DND-41 (cell line): Measurements from ENCODE around the gene PTCD3.

Source experiments
- ATAC-seq: fragments of 200-7000 bp; cut with Tn5 transposase; 3 replicates; pipeline ENCODE4 v1.9.1; 2021; ENCODE audit warnings: low read depth; ENCODE audit not compliant: insufficient read depth
- DNase-seq: peaks from one replicate; pipeline ENCODE4 v3.0.0-alpha.2; 2020
- H2AFZ ChIP-seq: 2 replicates; pipeline ENCODE4 v1.6.0; 2012; ENCODE audit warnings: low read depth, low read length
- H3K27ac ChIP-seq: 2 replicates; pipeline ENCODE4 v1.5.1; 2012; ENCODE audit warnings: low read length, inconsistent platforms
- H3K27me3 ChIP-seq: fragments of 200-600 bp; sonication (generic); 2 replicates; pipeline ENCODE4 v1.6.0; 2012; ENCODE audit warnings: low read length, mild to moderate bottlenecking, inconsistent platforms; ENCODE audit not compliant: insufficient read depth, poor library complexity
- H3K36me3 ChIP-seq: 2 replicates; pipeline ENCODE4 v1.5.1; 2012; ENCODE audit warnings: low read length, inconsistent platforms; ENCODE audit not compliant: insufficient read depth
- H3K4me1 ChIP-seq: 2 replicates; pipeline ENCODE4 v1.5.1; 2012; ENCODE audit warnings: mild to moderate bottlenecking, low read length; ENCODE audit not compliant: insufficient read depth
- H3K4me2 ChIP-seq: 2 replicates; pipeline ENCODE4 v1.6.0; 2012; ENCODE audit warnings: mild to moderate bottlenecking, moderate library complexity, low read length, inconsistent platforms; ENCODE audit not compliant: insufficient read depth
- H3K4me3 ChIP-seq, 2 experiments: fragments of 200-600 bp in 1 of 2; shearing (Covaris generic) in 1 of 2; 2 replicates each; pipeline ENCODE4 v1.5.1; 2012 to 2016; ENCODE audit warnings: inconsistent platforms in 2 of 2, low read length in 2 of 2, mild to moderate bottlenecking in 2 of 2, low read depth in 1 of 2, moderate library complexity in 1 of 2
- H3K79me2 ChIP-seq: 2 replicates; pipeline ENCODE4 v1.6.0; 2012; ENCODE audit warnings: low read length, inconsistent platforms; ENCODE audit not compliant: insufficient read depth
- H3K9ac ChIP-seq: 2 replicates; pipeline ENCODE4 v1.6.0; 2012; ENCODE audit warnings: low read depth, mild to moderate bottlenecking, inconsistent platforms, low read length, moderate library complexity
- H3K9me3 ChIP-seq: 2 replicates; pipeline ENCODE4 v1.5.1; 2012; ENCODE audit warnings: low read length, moderate library complexity, mild to moderate bottlenecking, inconsistent platforms; ENCODE audit not compliant: insufficient read depth, severe bottlenecking
- H4K20me1 ChIP-seq: 2 replicates; pipeline ENCODE4 v1.6.0; 2012; ENCODE audit warnings: low read length; ENCODE audit not compliant: insufficient read depth
- CTCF ChIP-seq: IDR thresholded peaks from 2 replicates; pipeline ENCODE4 v1.5.1; 2012; ENCODE audit warnings: borderline replicate concordance, low read length, moderate library complexity, mild to moderate bottlenecking; ENCODE audit not compliant: poor library complexity, severe bottlenecking; ENCODE audit errors: extremely low read depth
- EZH2 ChIP-seq: IDR thresholded peaks from 3 replicates; pipeline ENCODE4 v1.6.1; 2012; ENCODE audit warnings: borderline replicate concordance, low read depth, mild to moderate bottlenecking, moderate library complexity, low read length, inconsistent platforms; ENCODE audit not compliant: severe bottlenecking

The PTCD3 gene

GRCh38 chr2:86138736-86139625 lies 32.9 kb downstream of the PTCD3 start:
- Histone ChIP-seq H3K9ac (no peak overlapping the region), H3K27me3 (no peaks in the 10 kb centered on the region)

GRCh38 chr2:86139981-86140380 lies 33.9 kb downstream of the PTCD3 start:
- no peaks in the 10 kb centered on the region for H3K9me3 ChIP-seq
- no peaks in the 10 kb centered on the region for H4K20me1 ChIP-seq
- no peak overlapping the region for H3K4me2 ChIP-seq
- peaks cover 94% of the 10 kb centered on the region for H3K36me3 ChIP-seq
- no peaks in the 10 kb centered on the region for H3K79me2 ChIP-seq
- H3K27ac ChIP-seq = no peak overlapping the region
- ATAC-seq (no peak), DNase-seq (no peak)
- no peak overlapping the region for H3K9ac ChIP-seq
- H3K4me1 ChIP-seq = no peaks in the 10 kb centered on the region
- no peak overlapping the region for H3K4me3 ChIP-seq
- no peak for TF ChIP-seq EZH2
- no peak for TF ChIP-seq CTCF
- H3K27me3 ChIP-seq = no peaks in the 10 kb centered on the region
- H2AFZ ChIP-seq = no peak overlapping the region

More at GRCh38 chr2:86138736-86139625, 32.9 kb downstream of the PTCD3 start:
- no peak for ATAC-seq
- Histone ChIP-seq H3K79me2 (no peaks in the 10 kb centered on the region), H3K9me3 (no peaks in the 10 kb centered on the region), H2AFZ (no peak overlapping the region), H3K36me3 (peaks cover 94% of the 10 kb centered on the region), H3K4me2 (no peak overlapping the region), H4K20me1 (no peaks in the 10 kb centered on the region), H3K4me3 (no peak overlapping the region), H3K4me1 (no peaks in the 10 kb centered on the region), H3K27ac (no peak overlapping the region)
- no peak for DNase-seq
- TF ChIP-seq CTCF = no peak
- TF ChIP-seq EZH2 = no peak

GRCh38 chr2:86140969-86141392 lies 34.9 kb downstream of the PTCD3 start:
- Histone ChIP-seq H3K36me3 (peaks cover 94% of the 10 kb centered on the region), H3K27ac (no peak overlapping the region), H3K4me1 (no peaks in the 10 kb centered on the region), H2AFZ (no peak overlapping the region), H3K79me2 (no peaks in the 10 kb centered on the region), H3K27me3 (no peaks in the 10 kb centered on the region), H3K4me3 (no peak overlapping the region), H3K9me3 (no peaks in the 10 kb centered on the region), H3K4me2 (no peak overlapping the region), H4K20me1 (no peaks in the 10 kb centered on the region), H3K9ac (no peak overlapping the region)
- TF ChIP-seq EZH2 (no peak), CTCF (no peak)
- ATAC-seq = no peak
- DNase-seq = no peak
